DOHH2 (cell line): ENCODE results near the gene GALNT2.

Source experiments
- H3F3A ChIP-seq: fragments of 200-600 bp; sonication (generic), shearing (Covaris generic); 2 replicates; pipeline ENCODE4 v1.6.0; 2016; ENCODE audit warnings: antibody characterized with exemption, mild to moderate bottlenecking; ENCODE audit not compliant: control insufficient read depth, insufficient read depth
- H3K27ac ChIP-seq: fragments of 200-600 bp; sonication (generic); 2 replicates; pipeline ENCODE4 v1.5.1; 2014; ENCODE audit warnings: low read depth, mild to moderate bottlenecking, low read length, moderate library complexity
- H3K27me3 ChIP-seq: fragments of 200-600 bp; sonication (generic); 2 replicates; pipeline ENCODE4 v1.6.1; 2014; ENCODE audit warnings: mild to moderate bottlenecking, low read length, mixed read lengths; ENCODE audit not compliant: control insufficient read depth
- H3K36me3 ChIP-seq: fragments of 200-600 bp; sonication (generic); 2 replicates; pipeline ENCODE4 v1.6.1; 2014; ENCODE audit warnings: mild to moderate bottlenecking, low read length, moderate library complexity, mixed read lengths; ENCODE audit not compliant: control insufficient read depth
- H3K4me1 ChIP-seq: fragments of 200-600 bp; sonication (generic); 2 replicates; pipeline ENCODE4 v1.6.1; 2014; ENCODE audit warnings: mild to moderate bottlenecking, low read length, mixed read lengths; ENCODE audit not compliant: control insufficient read depth
- H3K4me2 ChIP-seq: fragments of 200-600 bp; sonication (generic); 2 replicates; pipeline ENCODE4 v1.6.0; 2014; ENCODE audit warnings: mild to moderate bottlenecking, low read length, moderate library complexity
- H3K4me3 ChIP-seq: fragments of 200-600 bp; sonication (generic); 2 replicates; pipeline ENCODE4 v1.5.1; 2014; ENCODE audit warnings: mild to moderate bottlenecking, low read length, mixed read lengths
- H3K79me2 ChIP-seq: fragments of 200-600 bp; sonication (generic); 2 replicates; pipeline ENCODE4 v1.6.1; 2014; ENCODE audit warnings: mild to moderate bottlenecking, low read length, mixed read lengths; ENCODE audit not compliant: control insufficient read depth
- H3K9me2 ChIP-seq: fragments of 200-600 bp; sonication (generic); replicated peaks from 2 replicates; pipeline ENCODE4 v1.6.1; 2014; ENCODE audit warnings: mild to moderate bottlenecking, low read length, mixed read lengths; ENCODE audit not compliant: control insufficient read depth
- H3K9me3 ChIP-seq: fragments of 200-600 bp; sonication (generic); 2 replicates; pipeline ENCODE4 v1.6.1; 2014; ENCODE audit warnings: antibody characterized with exemption, low read length, mixed read lengths; ENCODE audit not compliant: control insufficient read depth, insufficient read depth
- H4K20me1 ChIP-seq: fragments of 200-600 bp; sonication (generic); 2 replicates; pipeline ENCODE4 v1.6.0; 2014; ENCODE audit warnings: low read depth, mild to moderate bottlenecking, antibody characterized with exemption, low read length, moderate library complexity; ENCODE audit not compliant: control insufficient read depth, insufficient read depth
- CTCF ChIP-seq: fragments of 200-600 bp; sonication (generic); IDR thresholded peaks from one replicate; pipeline ENCODE4 v1.5.1; 2014; ENCODE audit warnings: antibody characterized with exemption, mild to moderate bottlenecking, low read depth, low read length; ENCODE audit not compliant: poor library complexity, severe bottlenecking
- EZH2phosphoT487 ChIP-seq: fragments of 200-600 bp; sonication (generic); IDR thresholded peaks from 2 replicates; pipeline ENCODE4 v1.6.1; 2017; ENCODE audit warnings: borderline replicate concordance, mild to moderate bottlenecking, antibody characterized with exemption, low read length, moderate library complexity, mixed read lengths

Gene GALNT2

GRCh38 chr1:230195199-230195598 lies 128.2 kb downstream of the GALNT2 start:
- Histone ChIP-seq H3F3A (no peaks in the 10 kb centered on the region), H3K36me3 (no peaks in the 10 kb centered on the region), H3K4me3 (no peak overlapping the region), H3K79me2 (no peaks in the 10 kb centered on the region), H3K4me2 (no peak overlapping the region), H3K9me2 (no peaks in the 10 kb centered on the region), H3K4me1 (no peaks in the 10 kb centered on the region), H4K20me1 (no peaks in the 10 kb centered on the region), H3K9me3 (no peaks in the 10 kb centered on the region), H3K27ac (no peak overlapping the region), H3K27me3 (no peaks in the 10 kb centered on the region)
- TF ChIP-seq CTCF = no peak
- no peak for TF ChIP-seq EZH2phosphoT487

GRCh38 chr1:230196077-230196476 lies 129.0 kb downstream of the GALNT2 start:
- Histone ChIP-seq H3K79me2 (no peaks in the 10 kb centered on the region), H3K9me3 (no peaks in the 10 kb centered on the region), H3K4me1 (no peaks in the 10 kb centered on the region), H3K27ac (no peak overlapping the region), H3K27me3 (no peaks in the 10 kb centered on the region), H3F3A (no peaks in the 10 kb centered on the region), H4K20me1 (no peaks in the 10 kb centered on the region), H3K9me2 (no peaks in the 10 kb centered on the region), H3K36me3 (no peaks in the 10 kb centered on the region), H3K4me2 (no peak overlapping the region), H3K4me3 (no peak overlapping the region)
- TF ChIP-seq EZH2phosphoT487 (no peak), CTCF (no peak)

- TF ChIP-seq CTCF (no peak), EZH2phosphoT487 (no peak)
Observed at GRCh38 chr1:230197644-230198567, 130.9 kb downstream of the GALNT2 start.

More at GRCh38 chr1:230197644-230198567, 130.9 kb downstream of the GALNT2 start:
- Histone ChIP-seq H3K27me3 (no peaks in the 10 kb centered on the region), H3K4me3 (no peak overlapping the region), H3K4me1 (no peaks in the 10 kb centered on the region), H3K4me2 (no peak overlapping the region), H4K20me1 (no peaks in the 10 kb centered on the region), H3K9me2 (no peaks in the 10 kb centered on the region), H3K79me2 (no peaks in the 10 kb centered on the region), H3K27ac (no peak overlapping the region), H3K36me3 (no peaks in the 10 kb centered on the region), H3K9me3 (no peaks in the 10 kb centered on the region), H3F3A (no peaks in the 10 kb centered on the region)
